NCI-H1105 treated with DMSO at 0.1 percent for 48 hours (cell line): ENCODE results near the gene KAT8.
"Not testable (repeated sequence)": the region's sequence is repeated elsewhere in the genome, so short reads cannot be mapped to it uniquely, and the experiment has no call there.

Experiments used
- DNase-seq: peaks from one replicate; lab custom pipeline; 2025; lab: John Stamatoyannopoulos, UW

The KAT8 gene

DNA sequence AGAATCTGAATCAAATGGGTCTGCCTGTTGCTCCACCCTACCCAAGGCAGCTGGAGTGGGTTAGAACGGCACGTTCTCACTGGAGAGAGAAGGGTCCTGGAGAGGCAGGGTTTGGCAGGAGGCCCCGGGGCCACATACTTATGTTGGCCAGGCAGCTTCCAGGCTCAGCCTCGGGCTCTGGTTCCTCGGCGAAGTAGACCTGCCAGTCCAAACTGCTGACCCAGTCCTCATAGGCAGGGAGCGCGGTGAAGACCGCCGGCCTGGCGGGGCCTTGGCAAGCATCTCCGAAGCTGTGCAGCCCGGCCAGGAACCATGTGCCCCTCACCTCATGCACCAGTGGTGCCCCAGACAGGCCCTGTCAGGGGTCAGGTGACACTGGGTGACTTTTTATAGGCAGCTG is 33.5 kb upstream of the KAT8 start:
- no peak for DNase-seq

- no peak for DNase-seq
Measured at GRCh38 chr16:31084584-31085302, 32.7 kb upstream of the KAT8 start.

- no peak for DNase-seq
Measured at GRCh38 chr16:31085411-31085810, 32.1 kb upstream of the KAT8 start.

DNA sequence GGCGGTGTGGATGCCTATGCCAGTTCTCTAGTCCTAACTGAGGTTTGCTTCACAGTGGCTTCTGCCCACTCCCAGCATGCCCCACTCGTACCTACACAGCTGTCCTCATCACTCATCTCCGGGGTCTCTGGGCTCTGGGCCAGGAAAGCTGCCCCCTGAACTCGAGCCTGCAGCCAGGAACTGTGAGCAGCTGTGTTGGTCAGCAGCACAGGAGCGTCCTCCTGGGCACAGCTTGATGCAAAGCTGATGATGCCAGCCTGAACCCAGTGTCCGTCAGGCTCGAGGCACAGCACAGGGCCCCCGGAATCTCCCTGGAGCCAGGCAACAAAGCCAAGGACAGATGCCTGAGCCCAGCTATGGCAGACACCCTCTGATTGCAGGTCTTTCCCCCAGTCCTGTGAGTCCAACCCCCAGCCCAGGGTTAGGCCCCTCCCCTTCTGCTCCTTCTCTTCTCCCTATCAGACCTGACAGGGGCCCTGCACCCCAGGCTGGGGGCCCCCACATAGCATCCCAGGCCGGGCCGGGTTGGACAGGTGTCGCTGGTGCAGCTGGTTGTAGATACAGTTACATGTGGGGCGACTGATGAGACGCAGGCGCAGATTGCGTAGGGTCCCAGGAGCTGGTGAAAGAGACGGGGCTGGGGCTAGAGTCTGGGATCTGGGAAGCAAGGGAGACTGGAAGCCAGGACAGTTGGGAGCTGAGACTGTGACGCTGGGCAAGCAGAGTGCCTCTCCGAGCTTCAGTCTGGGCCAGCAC is 31.4 kb upstream of the KAT8 start:
- DNase-seq, result no peak

- no peak for DNase-seq
Measured at GRCh38 chr16:31086629-31086906, 30.9 kb upstream of the KAT8 start.

DNA sequence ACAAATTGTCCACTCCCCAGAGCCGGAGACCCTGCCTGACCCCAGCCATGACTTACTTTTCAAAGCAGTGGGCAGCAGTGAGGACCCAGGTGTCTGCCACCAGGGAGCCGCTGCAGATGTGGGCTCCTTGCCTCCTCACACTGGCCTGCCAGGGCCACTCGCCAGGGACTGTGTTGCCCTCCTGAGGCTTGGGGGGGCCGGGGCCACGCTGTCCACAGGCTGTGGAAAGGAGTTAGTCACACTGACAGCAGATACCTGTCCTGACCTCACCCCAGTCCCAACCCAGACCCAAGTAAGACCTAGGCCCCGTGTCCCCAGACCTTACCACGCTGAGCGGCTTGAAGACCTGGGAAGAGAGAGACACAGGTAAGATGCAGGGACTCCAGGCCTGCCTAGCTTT is 30.0 kb upstream of the KAT8 start:
- DNase-seq, result no peak

- no peak for DNase-seq
Measured at GRCh38 chr16:31087971-31088370, 29.5 kb upstream of the KAT8 start.

- no peak for DNase-seq
Measured at GRCh38 chr16:31088459-31089183, 28.8 kb upstream of the KAT8 start, which contains the start of gene PRSS53. Gene PRSS53, minus strand, starts transcription at chr16:31088943. Its CDS starts 134 bp downstream, at chr16:31088809.

DNA sequence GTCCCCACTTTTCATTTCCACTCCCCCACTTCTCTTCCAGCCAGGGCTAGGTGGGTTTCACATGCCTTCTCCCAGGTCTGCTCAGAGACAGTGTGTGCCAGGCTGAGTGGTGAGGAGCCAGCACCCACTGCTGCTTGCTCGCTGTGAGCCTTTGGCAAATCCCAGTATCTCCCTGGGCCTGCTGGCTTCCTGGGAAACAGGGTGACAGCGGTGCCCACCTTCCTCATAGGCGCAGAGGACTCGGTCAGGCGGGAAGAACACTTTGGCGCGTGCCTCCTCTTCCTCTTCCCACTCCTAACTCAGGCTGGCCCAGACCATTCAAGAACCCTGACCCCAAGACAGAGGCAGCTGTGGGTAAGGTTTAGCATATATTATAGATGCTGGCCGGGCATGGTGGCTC is 28.3 kb upstream of the KAT8 start:
- no peak for DNase-seq

- DNase-seq, result no peak
Measured at GRCh38 chr16:31090540-31090939, 26.9 kb upstream of the KAT8 start.

GRCh38 chr16:31092330-31092729 is 25.1 kb upstream of the KAT8 start:
- DNase-seq, result no peak

DNA sequence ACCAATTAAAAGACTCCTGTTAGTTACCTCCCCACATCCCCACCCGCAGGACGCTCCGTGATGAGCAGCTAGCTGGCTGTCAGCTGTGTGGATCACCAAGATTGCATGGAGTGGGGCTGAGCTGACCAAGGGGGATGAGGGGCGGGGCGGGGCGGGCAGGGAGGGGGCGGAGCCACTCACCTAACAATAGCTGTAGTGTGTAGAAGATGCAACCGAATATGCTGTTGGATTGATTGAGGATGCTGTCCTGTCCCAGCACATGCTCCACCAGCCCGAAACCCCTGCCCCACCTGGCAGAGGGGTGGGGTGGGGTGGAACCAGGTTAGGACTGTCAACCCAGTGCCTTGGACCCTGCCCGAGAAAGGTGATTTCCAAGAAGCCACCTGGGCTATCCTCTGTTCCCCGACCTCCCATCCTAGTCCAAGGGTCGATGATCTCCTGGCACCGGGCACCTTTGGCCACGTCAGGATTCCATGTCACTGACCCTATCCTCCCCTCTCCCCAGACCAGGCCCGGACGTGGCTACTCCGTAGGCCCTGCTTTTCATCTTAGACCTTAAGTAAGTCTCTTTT is 24.2 kb upstream of the KAT8 start:
- peak; percentile 38 for DNase-seq

DNA sequence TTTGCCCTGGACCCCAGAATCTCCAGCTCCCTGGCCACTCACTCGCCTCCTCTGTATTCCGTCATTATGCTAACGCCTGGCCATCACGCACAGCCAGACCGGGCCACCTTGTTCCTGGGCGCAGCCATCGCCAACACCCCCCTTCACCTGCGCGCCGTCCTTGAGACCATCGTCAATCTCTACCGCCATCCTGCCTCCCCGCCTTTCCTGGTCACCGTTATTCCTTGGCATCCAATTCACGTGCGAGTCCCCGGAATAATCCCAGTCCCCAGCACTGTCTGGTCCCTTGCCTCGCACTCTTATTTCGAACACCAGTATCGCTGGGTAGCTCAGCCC is 23.4 kb upstream of the KAT8 start:
- peak; percentile 30 for DNase-seq

DNA sequence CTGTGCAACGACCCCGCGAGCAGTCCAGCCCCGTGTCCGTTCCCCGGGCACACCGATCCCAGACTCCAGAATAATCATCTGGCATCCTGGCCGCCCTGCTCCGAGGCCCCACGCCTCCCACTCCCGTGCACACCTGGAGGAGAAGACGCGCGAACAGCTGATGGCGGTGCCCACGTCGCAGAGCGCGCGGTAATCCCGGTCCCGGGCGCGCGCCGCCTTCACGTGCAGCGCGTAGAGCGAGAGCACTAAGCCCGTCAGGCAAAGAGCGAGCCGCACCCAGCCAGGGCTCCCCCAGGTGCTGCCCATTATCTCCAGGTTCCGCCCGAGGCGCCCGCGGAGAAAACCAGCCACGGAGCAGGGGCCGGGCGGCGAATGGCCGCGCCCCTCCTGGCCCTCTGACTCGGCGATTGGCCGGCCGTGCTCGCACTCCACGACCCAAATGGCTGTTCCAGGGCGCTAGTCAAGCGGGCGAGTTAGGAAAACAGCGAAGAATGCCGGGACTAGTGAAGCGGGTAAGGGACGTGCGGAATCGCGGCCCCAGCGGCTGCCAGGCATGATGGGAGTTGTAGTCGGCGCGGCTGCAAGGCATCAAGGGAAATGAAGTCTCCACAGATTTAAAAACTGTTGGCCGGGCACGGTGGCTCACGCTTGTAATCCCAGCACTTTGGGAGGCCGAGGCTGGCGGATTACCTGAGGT is 22.9 kb upstream of the KAT8 start, which contains the start of gene VKORC1:
Gene VKORC1 (minus strand): TSS at position 374 of the 697 bp plus-strand sequence. CDS start 68 bp downstream, at position 306.
- DNase-seq, result peak; percentile 93

DNA sequence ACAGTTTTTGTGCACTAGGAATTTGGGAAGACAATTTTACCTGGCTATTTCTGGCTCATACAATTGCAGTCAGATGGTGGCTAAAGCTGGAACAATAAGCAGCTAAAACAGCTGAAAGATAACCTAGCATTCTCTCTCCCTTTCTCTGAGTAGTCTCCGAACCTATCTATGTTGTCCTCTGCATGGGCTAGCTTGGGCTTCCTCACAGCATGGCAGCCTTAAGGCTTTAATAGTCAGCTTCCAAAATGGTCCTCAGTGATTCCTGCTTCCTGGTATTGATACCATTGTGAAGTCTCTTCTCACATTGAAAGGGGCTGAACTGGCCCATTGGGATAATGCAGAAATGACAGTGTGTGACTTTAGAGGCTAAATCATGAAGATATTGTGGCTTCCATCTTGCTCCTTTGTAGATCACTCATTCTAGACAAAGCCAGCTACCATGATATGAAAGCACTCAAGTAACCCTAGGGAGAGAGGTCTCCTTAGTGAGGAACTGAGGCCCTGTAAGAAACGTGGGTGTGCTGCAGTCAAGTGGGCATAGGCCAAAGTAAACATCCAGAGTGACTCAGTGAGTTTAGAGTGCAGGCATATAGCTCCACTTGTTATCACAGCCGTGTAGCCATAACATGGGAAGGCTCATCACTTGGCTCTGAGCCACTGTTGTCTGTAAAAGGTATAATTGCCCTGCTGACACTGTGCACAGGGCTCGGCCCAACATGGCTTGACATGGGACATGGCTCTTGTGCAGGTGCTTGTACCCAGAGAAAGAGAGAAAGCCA is 17.4 kb upstream of the KAT8 start:
- DNase-seq, result no peak

DNA sequence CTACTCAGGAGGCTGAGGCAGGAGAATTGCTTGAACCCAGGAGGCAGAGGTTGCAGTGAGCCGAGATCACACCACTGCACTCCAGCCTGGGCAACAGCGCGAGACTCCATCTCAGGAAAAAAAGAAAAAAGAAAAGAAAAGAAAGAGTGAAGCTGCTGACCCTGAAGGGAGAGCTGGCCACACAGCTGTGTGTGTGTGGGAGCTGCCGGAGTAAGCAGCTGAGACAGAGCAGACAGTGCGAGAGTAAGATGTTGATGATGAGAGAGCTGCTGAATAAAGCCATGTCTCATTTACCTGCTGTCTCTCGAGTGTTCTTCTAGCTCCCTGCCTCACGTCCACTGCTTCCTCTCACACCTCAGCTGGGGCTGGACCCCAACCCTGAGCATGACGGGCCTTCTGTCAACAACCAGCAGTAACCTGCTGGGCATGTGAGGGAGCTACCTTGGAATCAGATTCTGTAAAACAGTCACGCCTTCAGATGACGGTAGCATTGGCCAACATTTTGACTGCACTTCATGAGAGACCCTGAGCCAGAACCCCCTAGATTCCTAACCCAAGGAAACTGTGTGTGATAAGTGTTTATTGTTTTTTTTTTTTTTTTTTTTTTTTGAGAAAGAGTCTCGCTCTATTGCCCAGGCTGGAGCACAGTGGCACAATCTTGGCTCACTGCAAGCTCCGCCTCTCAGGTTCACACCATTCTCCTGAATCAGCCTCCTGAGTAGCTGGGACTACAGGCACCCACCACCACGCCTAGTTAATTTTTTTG is 16.4 kb upstream of the KAT8 start:
- not testable (repeated sequence) for DNase-seq

DNA sequence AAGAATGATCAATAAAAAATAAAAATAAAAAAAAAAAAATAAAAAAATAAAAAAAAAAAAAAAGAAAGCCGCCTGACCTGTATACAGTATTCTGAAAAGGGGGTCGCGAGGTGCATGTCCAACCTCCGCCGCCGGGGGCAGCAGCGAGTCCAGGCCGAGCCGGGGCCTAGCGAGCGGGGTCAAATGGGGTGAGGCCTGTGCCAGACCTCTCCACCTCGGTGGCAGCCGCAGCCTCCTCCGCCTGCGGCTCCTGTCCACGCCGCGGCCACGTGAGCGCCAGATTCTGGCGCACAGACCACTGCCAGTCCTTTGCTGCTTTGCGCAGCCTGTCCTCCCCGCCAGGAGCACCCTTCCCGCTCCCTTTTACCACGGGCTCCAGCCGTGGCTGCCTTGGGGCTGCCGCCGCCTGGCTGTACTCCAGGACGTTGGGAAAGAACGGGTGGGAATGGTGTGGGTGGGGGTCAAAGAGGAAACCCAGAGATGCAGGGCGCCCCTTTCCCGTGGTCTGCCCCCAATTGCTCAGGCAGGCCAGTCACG is 11.7 kb upstream of the KAT8 start:
- no peak for DNase-seq

DNA sequence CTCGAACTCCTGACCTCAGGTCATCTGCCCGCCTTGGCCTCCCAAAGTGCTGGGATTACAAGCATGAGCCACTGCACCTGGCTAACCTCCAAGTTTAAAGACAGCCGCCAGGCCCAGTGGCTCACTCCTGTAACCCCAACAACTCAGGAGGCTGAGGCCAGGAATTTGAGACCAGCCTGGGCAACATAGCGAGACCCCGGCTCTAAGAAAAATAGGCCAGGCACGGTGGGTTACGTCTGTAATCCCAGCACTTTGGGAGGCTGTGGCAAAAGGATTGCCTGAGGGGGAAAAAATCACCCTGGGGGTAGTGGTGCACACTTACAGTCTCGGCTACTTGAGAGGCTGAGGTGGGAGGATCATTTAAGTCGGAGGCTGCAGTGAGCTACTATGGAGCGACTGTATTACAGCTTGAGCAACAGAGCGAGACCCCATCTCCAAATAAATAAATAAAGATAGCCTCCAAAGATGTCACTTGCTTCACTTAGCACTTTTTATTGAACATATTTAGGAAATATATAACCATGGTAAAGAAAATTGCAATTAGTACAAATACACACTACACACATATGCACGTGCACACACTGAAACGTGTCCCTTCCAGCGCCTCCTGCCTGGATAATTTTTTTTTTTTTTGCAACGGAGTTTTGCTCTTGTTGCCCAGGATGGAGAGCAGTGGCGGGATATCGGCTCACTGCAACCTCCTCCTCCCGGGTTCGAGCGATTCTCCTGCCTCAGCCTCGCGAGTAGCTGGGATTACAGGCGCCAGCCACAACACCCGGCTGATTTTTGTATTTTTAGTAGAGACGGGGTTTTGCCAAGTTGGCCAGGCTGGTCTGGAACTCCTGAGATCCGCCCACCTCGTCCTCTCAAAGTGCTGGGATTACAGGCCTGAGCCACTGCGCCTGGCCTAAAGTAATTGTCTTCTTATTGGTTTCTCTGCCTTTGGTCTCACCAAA is 10.7 kb upstream of the KAT8 start:
- no peak for DNase-seq

- DNase-seq, result no peak
Measured at GRCh38 chr16:31107465-31107867, 10.0 kb upstream of the KAT8 start.
